Measurements from ENCODE around the gene NYAP2. TPM values are rescaled to one million over a fixed set of nuclear protein-coding genes. Genes with fewer than 3 reads are reported as not detected.

The NYAP2 gene
- total and polyA plus RNA-seq, 2 experiments from 2014 or later = not detected

DNA sequence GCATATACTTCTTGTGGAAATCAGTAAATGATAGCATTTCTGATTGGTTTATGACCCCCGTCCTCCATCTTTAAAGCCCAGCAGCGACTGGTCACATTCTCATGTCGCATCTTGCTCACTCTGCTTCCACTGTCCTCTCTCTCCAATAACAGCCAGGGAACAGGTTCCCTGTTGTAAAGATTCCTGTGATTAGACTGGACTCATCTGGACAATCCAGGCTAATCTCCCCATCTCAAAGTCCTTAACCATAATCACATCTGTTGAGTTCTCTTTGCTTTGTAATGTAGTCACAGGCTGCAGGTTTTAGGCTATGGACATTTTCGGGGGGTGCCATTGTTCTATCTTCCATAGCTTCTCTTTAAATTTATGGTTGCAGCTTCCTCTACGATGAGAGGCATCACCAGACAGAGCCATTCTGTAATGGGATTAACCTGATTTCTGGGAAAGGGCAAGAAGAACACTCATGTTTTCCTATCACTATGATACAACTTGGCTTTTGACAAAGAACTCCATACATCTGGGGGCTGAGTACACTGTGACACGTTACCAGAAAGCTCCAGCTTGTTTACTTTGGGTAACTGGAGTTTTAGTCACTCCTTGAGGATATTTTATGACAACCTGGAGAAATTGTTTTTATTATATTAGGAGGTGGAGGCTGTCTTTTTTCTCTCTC lies 159.0 kb downstream of the NYAP2 start:
- no peak for DNase-seq (ENCODE audit: low read depth in 1 of 2, low spot score in 1 of 2)
- no peaks in the 10 kb centered on the region for H3K9me3 ChIP-seq (ENCODE audit: low read depth)
- no peaks in the 10 kb centered on the region for H3K4me1 ChIP-seq (ENCODE audit: low read depth)
- H3K4me3 ChIP-seq = no peak overlapping the region
- no peaks in the 10 kb centered on the region for H3K27me3 ChIP-seq
- no peak overlapping the region for H3K27ac ChIP-seq
- TF ChIP-seq, protein P1, sequence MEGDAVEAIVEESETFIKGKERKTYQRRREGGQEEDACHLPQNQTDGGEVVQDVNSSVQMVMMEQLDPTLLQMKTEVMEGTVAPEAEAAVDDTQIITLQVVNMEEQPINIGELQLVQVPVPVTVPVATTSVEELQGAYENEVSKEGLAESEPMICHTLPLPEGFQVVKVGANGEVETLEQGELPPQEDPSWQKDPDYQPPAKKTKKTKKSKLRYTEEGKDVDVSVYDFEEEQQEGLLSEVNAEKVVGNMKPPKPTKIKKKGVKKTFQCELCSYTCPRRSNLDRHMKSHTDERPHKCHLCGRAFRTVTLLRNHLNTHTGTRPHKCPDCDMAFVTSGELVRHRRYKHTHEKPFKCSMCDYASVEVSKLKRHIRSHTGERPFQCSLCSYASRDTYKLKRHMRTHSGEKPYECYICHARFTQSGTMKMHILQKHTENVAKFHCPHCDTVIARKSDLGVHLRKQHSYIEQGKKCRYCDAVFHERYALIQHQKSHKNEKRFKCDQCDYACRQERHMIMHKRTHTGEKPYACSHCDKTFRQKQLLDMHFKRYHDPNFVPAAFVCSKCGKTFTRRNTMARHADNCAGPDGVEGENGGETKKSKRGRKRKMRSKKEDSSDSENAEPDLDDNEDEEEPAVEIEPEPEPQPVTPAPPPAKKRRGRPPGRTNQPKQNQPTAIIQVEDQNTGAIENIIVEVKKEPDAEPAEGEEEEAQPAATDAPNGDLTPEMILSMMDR (IDR thresholded peaks at IDR 0.05; ENCODE audit: low read depth, low read length) = no peak
- H3K36me3 ChIP-seq = no peaks in the 10 kb centered on the region

DNA sequence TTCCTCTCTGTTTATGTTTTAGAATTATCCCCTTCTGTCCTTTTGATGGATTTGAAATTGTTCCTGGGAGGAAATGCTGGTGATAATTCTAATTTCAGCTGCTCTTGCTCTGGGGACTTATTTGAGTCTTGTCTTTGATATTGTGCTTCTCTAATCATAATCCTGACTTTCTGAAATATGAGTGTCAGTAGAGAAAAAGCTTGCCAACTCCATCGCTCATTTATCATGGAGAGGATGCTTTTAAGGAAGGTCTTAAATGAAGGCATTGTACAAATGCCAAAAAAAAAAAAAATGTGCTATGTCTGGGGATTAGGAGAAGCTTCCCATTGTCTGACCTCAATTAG lies 159.5 kb downstream of the NYAP2 start:
- no peak for DNase-seq (ENCODE audit: low read depth in 1 of 2, low spot score in 1 of 2)
- H3K27ac ChIP-seq = no peak overlapping the region

DNA sequence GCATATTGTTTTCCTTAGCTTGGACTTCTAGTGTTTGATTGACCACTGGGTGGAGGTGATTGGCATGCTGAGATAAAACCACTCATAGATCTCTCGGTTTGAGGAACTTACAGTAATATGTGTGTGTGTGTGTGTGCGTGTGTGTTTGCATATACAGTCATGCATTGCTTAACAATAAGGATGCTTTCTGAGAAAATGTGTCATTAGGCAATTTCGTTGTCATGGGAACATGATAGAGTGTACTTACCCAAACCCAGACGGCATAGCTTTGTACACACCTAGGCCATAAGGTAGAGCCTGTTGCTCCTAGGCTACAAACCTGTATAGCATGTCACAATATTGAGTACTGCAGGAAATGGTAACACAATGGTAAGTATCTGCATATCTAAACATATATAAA lies 167.3 kb downstream of the NYAP2 start:
- Histone ChIP-seq H3K36me3 (no peaks in the 10 kb centered on the region), H3K4me1 (ENCODE audit: low read depth) (no peaks in the 10 kb centered on the region), H3K9me3 (ENCODE audit: low read depth) (no peaks in the 10 kb centered on the region), H3K27ac (no peak overlapping the region), H3K4me3 (no peak overlapping the region), H3K27me3 (no peaks in the 10 kb centered on the region)
- no peak for DNase-seq (ENCODE audit: low read depth in 1 of 2, low spot score in 1 of 2)
- TF ChIP-seq, protein P1 (IDR thresholded peaks at IDR 0.05; ENCODE audit: low read depth, low read length) = no peak

More for the DNA sequence above, 159.5 kb downstream of the NYAP2 start:
- no peaks in the 10 kb centered on the region for H3K36me3 ChIP-seq
- no peaks in the 10 kb centered on the region for H3K4me1 ChIP-seq (ENCODE audit: low read depth)
- H3K9me3 ChIP-seq (ENCODE audit: low read depth) = no peaks in the 10 kb centered on the region
- TF ChIP-seq, protein P1 (IDR thresholded peaks at IDR 0.05; ENCODE audit: low read depth, low read length) = no peak
- no peak overlapping the region for H3K4me3 ChIP-seq
- no peaks in the 10 kb centered on the region for H3K27me3 ChIP-seq

DNA sequence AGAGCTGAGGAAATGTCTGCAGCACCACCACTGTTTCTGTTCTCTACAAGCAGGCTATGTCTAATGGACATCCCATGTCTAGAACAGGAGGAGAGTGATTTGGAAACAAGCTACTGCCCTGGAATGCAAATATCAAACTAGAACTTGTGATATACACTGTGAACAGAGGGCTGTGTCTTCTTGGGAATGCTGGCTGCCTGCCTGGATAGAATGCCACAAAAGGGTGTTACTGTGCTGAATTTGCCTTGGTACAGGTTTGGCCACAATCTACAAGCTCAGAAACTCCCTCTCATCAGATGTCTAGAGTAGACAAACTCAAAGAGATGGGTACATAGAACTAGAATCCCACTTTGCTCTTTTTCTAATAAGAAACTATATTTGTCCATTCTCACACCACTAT lies 170.5 kb downstream of the NYAP2 start:
- Histone ChIP-seq H3K4me3 (no peak overlapping the region), H3K36me3 (no peaks in the 10 kb centered on the region), H3K4me1 (ENCODE audit: low read depth) (no peaks in the 10 kb centered on the region), H3K27me3 (no peaks in the 10 kb centered on the region), H3K9me3 (ENCODE audit: low read depth) (no peaks in the 10 kb centered on the region), H3K27ac (no peak overlapping the region)
- DNase-seq (ENCODE audit: low read depth in 1 of 2, low spot score in 1 of 2) = no peak
- TF ChIP-seq, protein P1 (IDR thresholded peaks at IDR 0.05; ENCODE audit: low read depth, low read length) = no peak

DNA sequence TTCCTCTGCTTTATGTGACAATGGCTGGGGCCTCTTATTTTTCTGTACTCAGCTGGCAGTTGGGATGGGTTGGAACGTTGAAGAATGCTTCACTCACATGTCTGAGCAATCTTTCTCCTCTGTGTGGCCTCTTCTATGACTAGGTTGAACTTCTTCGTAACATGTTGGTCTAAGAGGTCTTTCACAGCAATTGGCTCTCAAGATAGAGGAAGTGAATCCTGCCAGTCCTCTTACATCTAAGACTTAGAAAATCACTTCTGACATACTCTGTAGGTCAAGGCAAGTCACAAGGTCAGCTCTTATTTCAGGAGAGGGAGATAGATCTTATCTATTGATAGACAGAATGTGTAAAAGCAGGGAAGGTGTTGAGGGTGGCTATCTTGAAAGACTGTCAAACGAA lies 174.1 kb downstream of the NYAP2 start:
- TF ChIP-seq, protein P1 (IDR thresholded peaks at IDR 0.05; ENCODE audit: low read depth, low read length) = no peak
- Histone ChIP-seq H3K27ac (no peak overlapping the region), H3K4me3 (no peak overlapping the region), H3K4me1 (ENCODE audit: low read depth) (no peaks in the 10 kb centered on the region), H3K9me3 (ENCODE audit: low read depth) (no peaks in the 10 kb centered on the region), H3K27me3 (no peaks in the 10 kb centered on the region), H3K36me3 (no peaks in the 10 kb centered on the region)
- no peak for DNase-seq (ENCODE audit: low read depth in 1 of 2, low spot score in 1 of 2)

Measured in cardiac muscle cell (in vitro differentiated cells and primary cell).